H1 (cell line): ENCODE data around the gene ZNF747. TPM values are rescaled to one million over a fixed set of nuclear protein-coding genes. Genes with fewer than 3 reads are reported as not detected.

Experiments used
- CTCF ChIA-PET: fragments of 300-600 bp; sonication (Branson Sonifier 250); formaldehyde crosslinking; loops from one replicate; lab custom pipeline; 2021; ENCODE audit not compliant: partially characterized antibody; lab: Charles Lee
- POLR2A ChIA-PET: fragments of 300-600 bp; sonication (Branson Sonifier 250); formaldehyde crosslinking; loops from one replicate; lab custom pipeline; 2021; ENCODE audit warnings: inconsistent platforms; ENCODE audit not compliant: partially characterized antibody; lab: Charles Lee
- DNase-seq, 2 experiments: peaks; one replicate each; pipeline versions ENCODE4 v3.0.0 to v3.0.0-alpha.2; 2010 to 2022; ENCODE audit warnings: low spot score in 2 of 2, low read depth in 1 of 2, mixed read lengths in 1 of 2
- FAIRE-seq: peaks from 2 replicates; lab custom pipeline; 2011; peaks lifted over from hg19 to GRCh38; lab: Jason Lieb, UNC
- H2AFZ ChIP-seq: 2 replicates; pipeline ENCODE4 v1.8.1; 2012; ENCODE audit warnings: low read length, inconsistent platforms
- H2AK5ac ChIP-seq: 2 replicates; pipeline ENCODE4 v1.6.1; 2013; ENCODE audit warnings: low read depth, low read length
- H2BK120ac ChIP-seq: replicated peaks from 2 replicates; pipeline ENCODE3; 2013; ENCODE audit warnings: low read depth, low read length, inconsistent platforms
- H2BK12ac ChIP-seq: 2 replicates; pipeline ENCODE4 v1.6.1; 2013; ENCODE audit warnings: low read depth, low read length
- H2BK15ac ChIP-seq: 2 replicates; pipeline ENCODE4 v1.6.1; 2013; ENCODE audit warnings: low read length
- H2BK20ac ChIP-seq: 2 replicates; pipeline ENCODE4 v1.6.1; 2013; ENCODE audit warnings: low read length
- H2BK5ac ChIP-seq: 2 replicates; pipeline ENCODE4 v1.6.1; 2013; ENCODE audit warnings: low read depth, low read length
- H3K14ac ChIP-seq: 2 replicates; pipeline ENCODE4 v1.6.1; 2013; ENCODE audit warnings: inconsistent platforms; ENCODE audit not compliant: insufficient read length
- H3K18ac ChIP-seq: 2 replicates; pipeline ENCODE4 v1.6.1; 2013; ENCODE audit warnings: low read length; ENCODE audit errors: extremely low read depth
- H3K23ac ChIP-seq: 2 replicates; pipeline ENCODE4 v1.6.1; 2013; ENCODE audit warnings: inconsistent platforms; ENCODE audit not compliant: insufficient read length
- H3K23me2 ChIP-seq: 2 replicates; pipeline ENCODE4 v1.6.1; 2013; ENCODE audit warnings: low read depth, low read length
- H3K27ac ChIP-seq: 2 replicates; pipeline ENCODE4 v1.6.1; 2011; ENCODE audit warnings: low read depth, low read length, inconsistent platforms
- H3K27me3 ChIP-seq, 4 experiments: replicated peaks in 1 of 4; 1 replicate in 1 of 4; 2 replicates in 3 of 4; pipeline versions ENCODE4 v1.6.1 to v1.8.1; 2011 to 2013; ENCODE audit warnings: low read length in 3 of 4, mild to moderate bottlenecking in 3 of 4, inconsistent platforms in 2 of 4, mixed read lengths in 2 of 4, moderate library complexity in 1 of 4; ENCODE audit not compliant: control insufficient read depth in 3 of 4, insufficient read depth in 3 of 4; ENCODE audit errors: extremely low read depth in 1 of 4
- H3K36me3 ChIP-seq, 4 experiments: 2 replicates each; pipeline versions ENCODE4 v1.6.1 to v1.8.1; 2011 to 2013; ENCODE audit warnings: mild to moderate bottlenecking in 4 of 4, low read length in 3 of 4, moderate library complexity in 2 of 4, control low read depth in 1 of 4, inconsistent platforms in 1 of 4; ENCODE audit not compliant: insufficient read depth in 4 of 4, control insufficient read depth in 2 of 4
- H3K4ac ChIP-seq: replicated peaks from 2 replicates; pipeline ENCODE3; 2013; ENCODE audit warnings: low read length, low read depth, mixed read lengths, inconsistent platforms; ENCODE audit not compliant: insufficient read length
- H3K4me1 ChIP-seq, 4 experiments: replicated peaks in 1 of 4; 1 replicate in 1 of 4; 2 replicates in 3 of 4; pipeline versions ENCODE4 v1.6.1 to v1.8.1; 2011 to 2013; ENCODE audit warnings: low read length in 3 of 4, inconsistent platforms in 2 of 4, mixed read lengths in 1 of 4; ENCODE audit not compliant: insufficient read depth in 4 of 4, control insufficient read depth in 3 of 4
- H3K4me2 ChIP-seq, 2 experiments: 2 replicates each; pipeline versions ENCODE4 v1.6.1 to v1.8.1; 2011 to 2013; ENCODE audit warnings: low read depth in 2 of 2, low read length in 2 of 2, control low read depth in 1 of 2, inconsistent platforms in 1 of 2, mild to moderate bottlenecking in 1 of 2; ENCODE audit not compliant: insufficient read depth in 1 of 2
- H3K4me3 ChIP-seq, 4 experiments: fragments of 200-600, 300-600 bp in 1 of 4; sonication (generic), shearing (Covaris generic), sonication (Bioruptor Twin) in 1 of 4; 2 replicates each; pipeline versions ENCODE4 v1.5.1 to v1.8.1; 2011 to 2016; ENCODE audit warnings: low read length in 4 of 4, low read depth in 3 of 4, control low read depth in 2 of 4, inconsistent platforms in 2 of 4, mild to moderate bottlenecking in 2 of 4, mixed read lengths in 1 of 4, moderate library complexity in 1 of 4; ENCODE audit not compliant: insufficient read depth in 2 of 4; ENCODE audit errors: extremely low read depth in 1 of 4
- H3K56ac ChIP-seq: replicated peaks from 2 replicates; pipeline ENCODE3; 2013; ENCODE audit warnings: low read depth, mild to moderate bottlenecking, mixed read lengths, low read length, inconsistent platforms; ENCODE audit not compliant: insufficient read length
- H3K79me1 ChIP-seq: 2 replicates; pipeline ENCODE4 v1.6.1; 2013; ENCODE audit warnings: low read depth, low read length, control low read depth
- H3K79me2 ChIP-seq, 2 experiments: 2 replicates each; pipeline versions ENCODE4 v1.6.1 to v1.8.1; 2012 to 2013; ENCODE audit warnings: low read length in 2 of 2, mild to moderate bottlenecking in 2 of 2, inconsistent platforms in 1 of 2; ENCODE audit not compliant: insufficient read depth in 2 of 2, control insufficient read depth in 1 of 2
- H3K9ac ChIP-seq, 4 experiments: replicated peaks in 1 of 4; 1 replicate in 1 of 4; 2 replicates in 3 of 4; pipeline versions ENCODE4 v1.6.1 to v1.8.1; 2011 to 2013; ENCODE audit warnings: low read depth in 3 of 4, low read length in 3 of 4, control low read depth in 2 of 4, mild to moderate bottlenecking in 2 of 4, moderate library complexity in 2 of 4, inconsistent platforms in 1 of 4; ENCODE audit errors: extremely low read depth in 1 of 4
- H3K9me3 ChIP-seq, 2 experiments: 2 replicates each; pipeline versions ENCODE4 v1.6.1 to v1.8.1; 2012 to 2013; ENCODE audit warnings: mild to moderate bottlenecking in 2 of 2, moderate library complexity in 2 of 2, control low read depth in 1 of 2, inconsistent platforms in 1 of 2, low read depth in 1 of 2, low read length in 1 of 2, mixed read lengths in 1 of 2; ENCODE audit not compliant: insufficient read depth in 2 of 2
- H4K20me1 ChIP-seq, 2 experiments: replicated peaks in 1 of 2; 2 replicates each; pipeline versions ENCODE3 to v1.8.1; 2011 to 2013; ENCODE audit warnings: inconsistent platforms in 2 of 2, low read length in 2 of 2, mild to moderate bottlenecking in 1 of 2; ENCODE audit not compliant: insufficient read depth in 2 of 2, control insufficient read depth in 1 of 2
- H4K5ac ChIP-seq: 2 replicates; pipeline ENCODE4 v1.6.1; 2013; ENCODE audit warnings: low read length, low read depth, mixed read lengths, inconsistent platforms; ENCODE audit not compliant: insufficient read length
- H4K8ac ChIP-seq: 2 replicates; pipeline ENCODE4 v1.8.0; 2013; ENCODE audit warnings: mild to moderate bottlenecking, moderate library complexity, low read length, inconsistent platforms; ENCODE audit not compliant: insufficient read depth; ENCODE audit errors: extremely low read depth
- H4K91ac ChIP-seq: replicated peaks from 2 replicates; pipeline ENCODE3; 2013; ENCODE audit warnings: low read length, mixed read lengths, inconsistent platforms; ENCODE audit not compliant: insufficient read length
- BACH1 ChIP-seq: IDR thresholded peaks from 2 replicates; pipeline ENCODE4 v1.6.1; 2012; ENCODE audit warnings: low read length, improper control_type of control experiment
- BCL11A ChIP-seq, 2 experiments: IDR thresholded peaks; one replicate each; pipeline ENCODE4 v1.6.1; 2011; ENCODE audit warnings: low read depth in 2 of 2, low read length in 2 of 2, mild to moderate bottlenecking in 2 of 2
- E2F6 ChIP-seq: IDR thresholded peaks from 2 replicates; pipeline ENCODE4 v1.6.1; 2012; ENCODE audit warnings: inconsistent platforms
- EP300 ChIP-seq, 2 experiments: IDR thresholded peaks; 1 replicate in 1 of 2; 2 replicates in 1 of 2; pipeline ENCODE4 v1.6.1; 2011 to 2012; ENCODE audit warnings: low read depth in 2 of 2, low read length in 2 of 2, mild to moderate bottlenecking in 2 of 2, borderline replicate concordance in 1 of 2, inconsistent platforms in 1 of 2, moderate library complexity in 1 of 2
- MAFK ChIP-seq: IDR thresholded peaks from 2 replicates; pipeline ENCODE4 v1.6.1; 2012; ENCODE audit warnings: low read depth, mild to moderate bottlenecking, improper control_type of control experiment, low read length
- USF2 ChIP-seq: IDR thresholded peaks from 2 replicates; pipeline ENCODE4 v1.6.1; 2011; ENCODE audit warnings: low read length, improper control_type of control experiment
- WGBS, 2 experiments: shearing (Covaris generic) in 1 of 2; methylation state at CpG; one replicate each; pipeline versions ENCODE4 v1.1.6 to v1.1.7; 2013 to 2015; ENCODE audit warnings: low lambda C conversion rate in 2 of 2, mixed read lengths in 2 of 2, inconsistent platforms in 1 of 2, low coverage in 1 of 2, missing lambda C conversion rate in 1 of 2; ENCODE audit not compliant: insufficient replicate concordance in 2 of 2, insufficient coverage in 1 of 2, insufficient read length in 1 of 2; ENCODE audit errors: extremely low coverage in 1 of 2, missing lambda C conversion rate in 1 of 2; 5-methylcytosine and 5-hydroxymethylcytosine counted together
- polyA plus RNA-seq, 7 experiments: library from polyadenylated mRNA; depleted of rRNA in 3 of 7; stranded (reverse) in 5 of 7; unstranded in 2 of 7; fragments of >200 nt in 5 of 7; fragments of 200-250 nt in 2 of 7; gene quantifications; 1 replicate in 5 of 7; 2 replicates in 1 of 7; 4 replicates in 1 of 7; pipeline versions ENCODE4 v1.2.1 to v1.2.3, GENCODE V29; 2011 to 2013; ENCODE audit warnings: missing spikeins in 2 of 7, mixed read lengths in 2 of 7
- total RNA-seq: library from RNA; stranded (reverse); fragmentation: NEBNext Ultra II Directional; extraction: Animal tissue kit (Norgen Biotek cat#: 25700); gene quantifications from 2 replicates; pipeline ENCODE4 v1.2.1, GENCODE V29; 2021

The ZNF747 gene
- total and polyA plus RNA-seq, 2 of the 8 experiments (the other 6 are each of a cell fraction or from before 2014, with no cell fraction given): 9.9 to 10.3 TPM

GRCh38 chr16:30543067-30543466, 8.4 kb upstream of the ZNF747 start:
- no peak overlapping the region for H3K27ac ChIP-seq
- H3K4me1 ChIP-seq: peaks cover 5 to 23% (median 19%) of the 10 kb centered on the region in 4 experiments
- peaks cover 2% of the 10 kb centered on the region; the same call in 1 of the 2 replicates for H3K23me2 ChIP-seq
- ChIA-PET POLR2A (interaction anchor here (1.2 to 3.5 kb wide), 5 partner anchors 11 to 45 kb away, joined by 3 to 22 read pairs (median 4); partner anchors contain the start of genes ZNF688 and ZNF764), CTCF (interaction anchor here (2.5 kb wide), 1 partner anchor 61 kb away, joined by 6 read pairs; no protein-coding TSS in a partner anchor)
- H3K27me3 ChIP-seq: no peaks in the 10 kb centered on the region
- no peak for TF ChIP-seq MAFK
- TF ChIP-seq E2F6: no peak
- no peak for TF ChIP-seq BACH1
- TF ChIP-seq BCL11A (IDR thresholded peaks at IDR 0.05; ENCODE audit: low read depth in 2 of 2, low read length in 2 of 2): no peak
- no peak for TF ChIP-seq EP300 (IDR thresholded peaks at IDR 0.05; ENCODE audit: borderline replicate concordance in 1 of 2, low read depth in 2 of 2, low read length in 2 of 2)
- no peak for TF ChIP-seq USF2
- no peak overlapping the region; a peak in 1 of 4 replicates for H3K4me2 ChIP-seq
- H2BK12ac ChIP-seq: peak overlapping the region; percentile 11; the same call in 1 of the 2 replicates
- WGBS, 2 experiments: 81% methylated on average over 5 of the region's 5 CpGs; no CpG with 5 or more reads in 1 of the 2 experiments
- H3K36me3 ChIP-seq: no peaks in the 10 kb centered on the region
- no peak overlapping the region for H3K14ac ChIP-seq
- no peak overlapping the region for H3K4ac ChIP-seq
- no peak overlapping the region for H4K91ac ChIP-seq
- H3K4me3 ChIP-seq: no peak overlapping the region
- H3K9ac ChIP-seq: no peak overlapping the region
- H4K8ac ChIP-seq: no peak overlapping the region
- no peak overlapping the region for H2BK15ac ChIP-seq
- no peak for FAIRE-seq
- no peak overlapping the region for H2AK5ac ChIP-seq
- peak overlapping the region; percentile 20 for H3K18ac ChIP-seq
- H2BK5ac ChIP-seq: peak overlapping the region; percentile 15; the same call in 1 of the 2 replicates
- no peak overlapping the region for H3K56ac ChIP-seq
- DNase-seq: no peak
- H2BK120ac ChIP-seq: no peak overlapping the region
- H3K79me2 ChIP-seq: no peaks in the 10 kb centered on the region
- H2BK20ac ChIP-seq: no peak overlapping the region
- H3K79me1 ChIP-seq: no peaks in the 10 kb centered on the region
- no peaks in the 10 kb centered on the region for H3K9me3 ChIP-seq
- no peak overlapping the region for H4K5ac ChIP-seq
- no peak overlapping the region for H2AFZ ChIP-seq
- H4K20me1 ChIP-seq: no peaks in the 10 kb centered on the region
- H3K23ac ChIP-seq: no peak overlapping the region
